Gastrocnemius medialis (tissue), 4 donors: ENCODE measurements around the gene SLC38A8.

Experiments used
- POLR2A ChIP-seq, 2 donors: fragments of 450-650 bp; IDR thresholded peaks; one replicate each; pipeline ENCODE4 v1.6.1; 2017; ENCODE audit warnings: antibody characterized with exemption in 2 of 2, mild to moderate bottlenecking in 2 of 2, moderate library complexity in 2 of 2
- TF ChIP-seq, protein P1 (sequence below), 5 experiments: fragments of 450-650 bp in 3 of 5; fragments of 200-600 bp in 2 of 5; sonication (generic) in 2 of 5; IDR thresholded peaks in 4 of 5; conservative IDR thresholded peaks in 1 of 5; 1 replicate in 4 of 5; 2 replicates in 1 of 5; pipeline ENCODE4 v1.5.1; 2016 to 2019; ENCODE audit warnings: antibody characterized with exemption in 5 of 5, mild to moderate bottlenecking in 3 of 5, moderate library complexity in 3 of 5

GRCh38 chr16:83977056-83977815 is 65.4 kb downstream of the SLC38A8 start:
- TF ChIP-seq, protein P1, sequence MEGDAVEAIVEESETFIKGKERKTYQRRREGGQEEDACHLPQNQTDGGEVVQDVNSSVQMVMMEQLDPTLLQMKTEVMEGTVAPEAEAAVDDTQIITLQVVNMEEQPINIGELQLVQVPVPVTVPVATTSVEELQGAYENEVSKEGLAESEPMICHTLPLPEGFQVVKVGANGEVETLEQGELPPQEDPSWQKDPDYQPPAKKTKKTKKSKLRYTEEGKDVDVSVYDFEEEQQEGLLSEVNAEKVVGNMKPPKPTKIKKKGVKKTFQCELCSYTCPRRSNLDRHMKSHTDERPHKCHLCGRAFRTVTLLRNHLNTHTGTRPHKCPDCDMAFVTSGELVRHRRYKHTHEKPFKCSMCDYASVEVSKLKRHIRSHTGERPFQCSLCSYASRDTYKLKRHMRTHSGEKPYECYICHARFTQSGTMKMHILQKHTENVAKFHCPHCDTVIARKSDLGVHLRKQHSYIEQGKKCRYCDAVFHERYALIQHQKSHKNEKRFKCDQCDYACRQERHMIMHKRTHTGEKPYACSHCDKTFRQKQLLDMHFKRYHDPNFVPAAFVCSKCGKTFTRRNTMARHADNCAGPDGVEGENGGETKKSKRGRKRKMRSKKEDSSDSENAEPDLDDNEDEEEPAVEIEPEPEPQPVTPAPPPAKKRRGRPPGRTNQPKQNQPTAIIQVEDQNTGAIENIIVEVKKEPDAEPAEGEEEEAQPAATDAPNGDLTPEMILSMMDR (IDR thresholded peaks at IDR 0.05 in 4 of 5, conservative IDR thresholded peaks at IDR 0.05 in 1 of 5): no peak
- TF ChIP-seq POLR2A (IDR thresholded peaks at IDR 0.05): no peak
